Esophagus mucosa (tissue), 1 donor: ENCODE data around the gene COLGALT1. TPM values are rescaled to one million over a fixed set of nuclear protein-coding genes. Genes with fewer than 3 reads are reported as not detected.

Experiments
- ATAC-seq: fragments of 200-7000 bp; cut with Tn5 transposase; one replicate; pipeline ENCODE4 v1.9.1; 2020
- total RNA-seq: library from RNA; stranded (reverse); gene quantifications from one replicate; pipeline ENCODE4 v1.2.4, GENCODE V29; 2023
- donor health status: DM: yes; HTN: yes; CAD: no.

The COLGALT1 gene
- total RNA-seq, 1 donor from 2014 or later = 28.5 TPM

DNA sequence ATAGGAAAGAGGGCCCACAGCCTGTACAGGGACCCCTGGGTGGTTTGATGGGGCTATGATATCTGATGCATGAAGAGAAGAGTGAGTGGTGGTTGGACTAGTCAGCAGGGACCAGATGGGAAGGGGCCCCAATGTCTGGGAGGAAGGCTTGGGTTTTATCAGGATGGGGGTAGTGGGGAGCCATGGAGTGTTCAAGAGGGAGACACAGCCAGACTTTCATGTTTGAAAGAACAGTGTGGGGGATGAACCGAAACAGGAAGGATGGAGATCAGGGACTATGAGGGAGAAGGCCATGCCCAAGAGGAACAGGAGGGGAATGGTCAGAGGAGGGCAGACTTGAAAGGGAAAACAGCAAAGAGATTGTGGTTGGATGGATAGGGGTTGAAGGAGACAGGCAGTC is 69.6 kb downstream of the COLGALT1 start:
- no peak for ATAC-seq

DNA sequence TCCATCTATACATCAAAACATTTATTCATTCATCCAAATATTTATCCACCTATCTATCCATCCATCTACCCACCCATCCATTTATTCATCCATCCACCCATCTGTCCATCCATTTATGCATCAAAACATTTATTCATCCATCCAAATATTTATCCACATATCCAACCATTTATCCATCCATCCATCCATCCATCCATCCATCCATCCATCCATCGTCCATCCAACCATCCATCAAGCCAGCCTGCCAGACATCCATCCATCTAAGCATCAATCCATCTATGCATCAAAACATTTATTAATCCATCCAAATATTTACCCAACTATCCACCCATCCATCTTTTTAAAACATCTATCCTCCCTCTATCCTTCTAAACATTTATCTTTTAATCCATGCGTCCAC is 70.5 kb downstream of the COLGALT1 start:
- ATAC-seq = no peak

DNA sequence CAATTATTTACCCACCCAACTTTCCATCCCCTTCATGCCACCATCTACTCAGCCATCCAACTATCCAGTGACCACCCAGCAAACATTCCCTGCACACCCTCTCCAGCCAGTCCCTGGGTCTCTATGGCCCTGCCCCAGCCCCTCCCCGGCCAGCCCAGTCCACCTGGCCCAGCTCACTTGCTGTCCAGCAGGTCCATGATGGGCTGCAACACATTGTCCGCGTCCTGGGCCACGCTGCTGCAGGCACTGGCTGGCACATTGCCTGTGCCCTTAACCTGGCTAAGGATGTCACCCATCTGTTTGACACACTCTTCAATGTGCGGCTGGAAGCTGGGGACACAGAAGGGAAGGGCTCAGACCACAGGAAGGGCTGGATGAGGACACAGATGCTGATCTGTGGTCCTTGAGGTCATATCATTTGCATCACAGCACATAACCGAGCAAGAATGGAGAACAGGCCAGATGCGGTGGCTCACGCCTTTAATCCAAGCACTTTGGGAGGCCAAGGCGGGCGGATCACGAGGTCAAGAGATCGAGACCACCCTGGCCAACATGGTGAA is 71.1 kb downstream of the COLGALT1 start:
- ATAC-seq = no peak

DNA sequence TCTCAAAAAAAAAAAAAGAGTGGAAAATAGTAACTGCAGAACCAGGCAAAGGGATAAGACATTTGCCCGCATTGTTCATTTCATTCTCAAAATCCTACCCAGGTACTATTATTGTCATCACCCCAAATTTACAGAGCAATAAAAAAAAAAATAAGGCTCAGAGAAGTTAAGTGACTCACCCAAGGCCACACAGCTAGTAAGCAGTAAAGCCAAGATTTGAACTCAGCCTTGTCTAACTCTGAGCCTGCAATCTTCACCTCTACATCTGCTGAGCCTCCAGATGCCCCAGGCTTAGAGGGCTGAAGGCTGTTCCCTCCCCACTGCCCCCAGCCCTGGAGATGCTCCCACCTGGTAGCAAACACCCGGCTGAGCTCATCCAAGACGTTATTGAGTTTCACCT is 71.7 kb downstream of the COLGALT1 start:
- ATAC-seq = no peak

DNA sequence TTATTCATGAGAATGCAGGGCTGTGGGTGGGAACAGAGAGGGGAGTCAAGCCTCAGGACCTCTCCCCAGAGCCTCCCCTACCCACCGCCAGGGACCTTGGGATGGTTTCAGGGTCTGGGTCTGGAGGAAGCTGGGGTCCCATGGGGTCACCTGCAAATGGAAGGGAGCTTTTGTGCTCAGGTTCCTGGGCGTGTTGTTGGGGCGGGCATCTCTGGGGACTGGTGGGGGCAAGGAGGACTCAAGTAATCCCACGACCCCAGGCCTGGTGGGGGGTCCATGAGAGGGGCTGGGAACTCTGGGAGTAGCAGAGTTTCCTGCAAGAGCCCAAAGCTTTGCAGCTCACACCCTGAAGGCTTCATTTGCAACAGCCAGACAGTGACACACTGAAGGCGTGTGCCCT is 72.5 kb downstream of the COLGALT1 start:
- no peak for ATAC-seq

DNA sequence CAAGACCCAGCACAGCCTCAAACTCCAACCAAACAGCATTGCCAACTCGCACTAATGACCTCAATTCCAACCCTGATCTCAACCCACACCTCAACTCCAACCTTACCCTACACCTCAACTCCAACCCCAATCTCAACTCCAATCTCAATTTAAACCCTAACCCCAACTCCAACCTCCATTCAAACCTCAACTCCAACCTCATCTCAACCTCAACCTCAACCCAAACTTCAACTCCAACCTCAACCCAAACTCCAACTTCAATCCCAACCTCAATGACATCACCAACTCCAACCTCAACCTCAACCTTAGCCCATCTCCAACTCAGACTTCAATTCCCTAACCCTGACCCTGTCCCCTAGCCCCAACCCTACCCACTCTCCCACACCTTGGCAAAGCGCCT is 74.3 kb downstream of the COLGALT1 start:
- no peak for ATAC-seq

DNA sequence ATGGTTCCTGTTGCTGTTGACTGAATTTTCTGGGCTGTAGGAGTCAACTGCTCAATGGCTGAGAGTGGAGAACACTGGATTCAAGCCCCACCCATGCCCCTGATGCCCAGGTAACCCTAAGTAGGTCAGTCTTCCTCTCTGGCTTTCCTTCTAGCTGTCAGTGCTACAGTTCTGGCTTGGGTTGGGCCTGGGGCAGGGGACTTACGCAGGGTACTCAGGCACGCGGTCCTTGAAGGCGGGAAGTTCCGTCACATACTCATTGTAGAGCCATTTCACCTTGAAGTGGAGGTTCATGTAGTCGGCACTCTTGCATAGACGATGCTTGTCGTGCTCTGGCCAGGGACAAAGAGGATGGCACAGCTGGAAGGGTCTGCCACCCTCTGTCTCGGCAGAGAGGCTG is 77.1 kb downstream of the COLGALT1 start:
- ATAC-seq = no peak

Other genes starting within 250 kb of the COLGALT1 start
- gene MRPL34, start 249.8 kb upstream of the COLGALT1 start, total RNA-seq = 42.6 TPM
- gene DDA1, start 246.1 kb upstream of the COLGALT1 start, total RNA-seq = 21.5 TPM
- 9.9 TPM for gene ANO8, start 220.8 kb upstream of the COLGALT1 start, total RNA-seq
- gene GTPBP3, start 218.1 kb upstream of the COLGALT1 start, total RNA-seq = 11.7 TPM
- 22.6 TPM for gene PLVAP, start 178.3 kb upstream of the COLGALT1 start, total RNA-seq
- not detected for gene CCDC194, start 161.5 kb upstream of the COLGALT1 start, total RNA-seq
- 2.8 TPM for gene BST2, start 150.0 kb upstream of the COLGALT1 start, total RNA-seq
- gene MVB12A, start 135.6 kb upstream of the COLGALT1 start, total RNA-seq = 49.9 TPM
- not detected for gene TMEM221, start 107.0 kb upstream of the COLGALT1 start, total RNA-seq
- not detected for gene NXNL1, start 94.7 kb upstream of the COLGALT1 start, total RNA-seq
- 4.1 TPM for gene SLC27A1, start 85.1 kb upstream of the COLGALT1 start, total RNA-seq
- 104 TPM for gene PGLS, start 44.0 kb upstream of the COLGALT1 start, total RNA-seq
- gene UNC13A, start 132.7 kb downstream of the COLGALT1 start, total RNA-seq = 0.04 TPM
- gene MAP1S, start 163.8 kb downstream of the COLGALT1 start, total RNA-seq = 16.9 TPM
- 0.76 TPM for gene FCHO1, start 195.8 kb downstream of the COLGALT1 start, total RNA-seq
- 19.4 TPM for gene B3GNT3, start 239.5 kb downstream of the COLGALT1 start, total RNA-seq